Tibial nerve (tissue), 4 donors: ENCODE data around the gene EPHA6. TPM values are rescaled to one million over a fixed set of nuclear protein-coding genes. Genes with fewer than 3 reads are reported as not detected.

ENCODE experiments used
- DNase-seq, 2 donors: peaks; one replicate each; pipeline ENCODE4 v3.0.0-alpha.2; 2019; ENCODE audit warnings: low spot score in 2 of 2
- H3K27ac ChIP-seq, 4 donors: fragments of 200-600 bp; sonication (generic) in 3 of 4; one replicate each; pipeline ENCODE4 v1.5.1; 2017 to 2019; ENCODE audit warnings: mild to moderate bottlenecking in 1 of 4
- H3K27me3 ChIP-seq, 2 donors: fragments of 200-600 bp; sonication (generic) in 1 of 2; one replicate each; pipeline versions ENCODE4 v1.5.1 to v1.6.0; 2017 to 2019
- H3K36me3 ChIP-seq, 3 donors: fragments of 200-600 bp; sonication (generic); one replicate each; pipeline ENCODE4 v1.5.1; 2018 to 2019
- H3K4me1 ChIP-seq, 4 donors: fragments of 200-600 bp; sonication (generic) in 3 of 4; one replicate each; pipeline ENCODE4 v1.5.1; 2017 to 2019
- H3K4me3 ChIP-seq, 4 donors: fragments of 200-600 bp; sonication (generic) in 3 of 4; one replicate each; pipeline ENCODE4 v1.5.1; 2017 to 2019; ENCODE audit warnings: mild to moderate bottlenecking in 1 of 4, moderate library complexity in 1 of 4
- H3K9me3 ChIP-seq, 4 donors: fragments of 200-600 bp; sonication (generic) in 3 of 4; one replicate each; pipeline ENCODE4 v1.5.1; 2017 to 2019
- CTCF ChIP-seq, 5 experiments: fragments of 200-600 bp in 3 of 5; fragments of 450-650 bp in 2 of 5; sonication (generic) in 3 of 5; IDR thresholded peaks; one replicate each; pipeline ENCODE4 v1.5.1; 2016 to 2019; ENCODE audit warnings: antibody characterized with exemption in 5 of 5, mild to moderate bottlenecking in 3 of 5, moderate library complexity in 2 of 5
- EP300 ChIP-seq, 2 donors: sonication (generic); formaldehyde crosslinking; IDR thresholded peaks; one replicate each; pipeline ENCODE4 v1.6.1; 2017; ENCODE audit warnings: antibody characterized with exemption in 2 of 2, mild to moderate bottlenecking in 1 of 2
- POLR2A ChIP-seq, 2 donors: fragments of 450-650 bp; IDR thresholded peaks; one replicate each; pipeline ENCODE4 v1.6.1; 2017; ENCODE audit warnings: antibody characterized with exemption in 2 of 2, mild to moderate bottlenecking in 2 of 2, moderate library complexity in 2 of 2
- WGBS, 2 donors: methylation state at CpG; one replicate each; pipeline ENCODE4 v1.1.5; 2018; 5-methylcytosine and 5-hydroxymethylcytosine counted together
- total RNA-seq, 4 donors: library from RNA; depleted of rRNA; stranded (reverse); fragments of >200 nt; gene quantifications; one replicate each; pipeline ENCODE4 v1.1.0, GENCODE V29; 2016

EPHA6 gene
- total RNA-seq, 4 donors from 2014 or later = 0.30 to 1.3 (median 0.61) TPM

GRCh38 chr3:97037294-97037943 lies 223.0 kb downstream of the EPHA6 start:
- whole genome bisulfite sequencing, 2 donors = 86 to 89% methylated on average over 3 of the region's 3 CpGs
- Histone ChIP-seq H3K4me3 (no peak overlapping the region), H3K27me3 (no peaks in the 10 kb centered on the region), H3K36me3 (no peaks in the 10 kb centered on the region), H3K27ac (no peak overlapping the region), H3K4me1 (no peaks in the 10 kb centered on the region), H3K9me3 (no peaks in the 10 kb centered on the region)
- TF ChIP-seq EP300 (IDR thresholded peaks at IDR 0.05) (no peak), POLR2A (IDR thresholded peaks at IDR 0.05) (no peak), CTCF (IDR thresholded peaks at IDR 0.05) (no peak)
- DNase-seq = no peak

GRCh38 chr3:97043411-97043810 lies 229.0 kb downstream of the EPHA6 start:
- no peak overlapping the region for H3K4me3 ChIP-seq
- H3K9me3 ChIP-seq = no peaks in the 10 kb centered on the region
- H3K27ac ChIP-seq = no peak overlapping the region
- 86 to 91% methylated on average over 2 of the region's 2 CpGs for WGBS, 2 donors
- H3K4me1 ChIP-seq = no peaks in the 10 kb centered on the region
- DNase-seq = no peak
- no peak for TF ChIP-seq CTCF (IDR thresholded peaks at IDR 0.05)
- TF ChIP-seq POLR2A (IDR thresholded peaks at IDR 0.05) = no peak
- no peak for TF ChIP-seq EP300 (IDR thresholded peaks at IDR 0.05)
- H3K36me3 ChIP-seq = no peaks in the 10 kb centered on the region
- no peaks in the 10 kb centered on the region for H3K27me3 ChIP-seq

- H3K27ac ChIP-seq = no peak overlapping the region
- no peak for TF ChIP-seq POLR2A (IDR thresholded peaks at IDR 0.05)
- TF ChIP-seq CTCF (IDR thresholded peaks at IDR 0.05) = no peak
- TF ChIP-seq EP300 (IDR thresholded peaks at IDR 0.05) = no peak
- no peak for DNase-seq
- peaks cover 0 to 13% (median 0%) of the 10 kb centered on the region in 4 donors for H3K9me3 ChIP-seq
- WGBS, 2 donors = 62 to 69% methylated on average over 3 of the region's 3 CpGs
- no peaks in the 10 kb centered on the region for H3K4me1 ChIP-seq
- H3K36me3 ChIP-seq = no peaks in the 10 kb centered on the region
- no peak overlapping the region for H3K4me3 ChIP-seq
- no peaks in the 10 kb centered on the region for H3K27me3 ChIP-seq
These were observed 243.0 kb downstream of the EPHA6 start for GRCh38 chr3:97057365-97057764.

- H3K9me3 ChIP-seq = peaks cover 0 to 13% (median 0%) of the 10 kb centered on the region in 4 donors
- TF ChIP-seq POLR2A (IDR thresholded peaks at IDR 0.05) (no peak), CTCF (IDR thresholded peaks at IDR 0.05) (no peak), EP300 (IDR thresholded peaks at IDR 0.05) (no peak)
- no peak overlapping the region for H3K4me3 ChIP-seq
- no peaks in the 10 kb centered on the region for H3K36me3 ChIP-seq
- no peak for DNase-seq
- no peak overlapping the region for H3K27ac ChIP-seq
- H3K4me1 ChIP-seq = no peaks in the 10 kb centered on the region
- H3K27me3 ChIP-seq = no peaks in the 10 kb centered on the region
- 30 to 34% methylated on average over 1 of the region's 1 CpG for WGBS, 2 donors
These were observed 244.8 kb downstream of the EPHA6 start for GRCh38 chr3:97059168-97059567.

GRCh38 chr3:97066531-97066930 lies 252.1 kb downstream of the EPHA6 start:
- 67 to 78% methylated on average over 1 of the region's 1 CpG for WGBS, 2 donors
- no peak for DNase-seq
- Histone ChIP-seq H3K9me3 (peaks cover 0 to 6% (median 0%) of the 10 kb centered on the region in 4 donors), H3K4me3 (no peak overlapping the region), H3K27ac (no peak overlapping the region), H3K36me3 (no peaks in the 10 kb centered on the region), H3K27me3 (no peaks in the 10 kb centered on the region), H3K4me1 (no peaks in the 10 kb centered on the region)
- no peak for TF ChIP-seq EP300 (IDR thresholded peaks at IDR 0.05)
- no peak for TF ChIP-seq POLR2A (IDR thresholded peaks at IDR 0.05)
- TF ChIP-seq CTCF (IDR thresholded peaks at IDR 0.05) = no peak
